NCI-H1436 treated with DMSO at 0.1 percent for 48 hours (cell line): ENCODE measurements around the gene IGSF1.

Experiments
- DNase-seq: peaks from one replicate; lab custom pipeline; 2025; lab: John Stamatoyannopoulos, UW

IGSF1 gene

GRCh38 chrX:131288738-131289511 is at the start of gene IGSF1:
Gene IGSF1 (minus strand): TSS chrX:131289306. CDS start chrX:131286674, 2,632 bp downstream.
- no peak for DNase-seq

- no peak for DNase-seq
Measured at GRCh38 chrX:131332331-131332730, 43.2 kb upstream of the IGSF1 start.

GRCh38 chrX:131331152-131331551 is 42.0 kb upstream of the IGSF1 start:
- no peak for DNase-seq

- DNase-seq = no peak
Measured at GRCh38 chrX:131330735-131331134, 41.6 kb upstream of the IGSF1 start.

- DNase-seq = no peak
Measured at GRCh38 chrX:131322651-131323050, 33.5 kb upstream of the IGSF1 start.

GRCh38 chrX:131317326-131317725 is 28.2 kb upstream of the IGSF1 start:
- no peak for DNase-seq

GRCh38 chrX:131316260-131316659 is 27.2 kb upstream of the IGSF1 start:
- DNase-seq = no peak

GRCh38 chrX:131308980-131309379 is 19.9 kb upstream of the IGSF1 start:
- no peak for DNase-seq

- DNase-seq = no peak
Measured at GRCh38 chrX:131306601-131307000, 17.5 kb upstream of the IGSF1 start.

- DNase-seq = no peak
Measured at GRCh38 chrX:131305926-131306325, 16.8 kb upstream of the IGSF1 start.

GRCh38 chrX:131302701-131303100 is 13.6 kb upstream of the IGSF1 start:
- no peak for DNase-seq

- no peak for DNase-seq
Measured at GRCh38 chrX:131301155-131301554, 12.0 kb upstream of the IGSF1 start.

- no peak for DNase-seq
Measured at GRCh38 chrX:131298846-131299245, 9.7 kb upstream of the IGSF1 start.

- DNase-seq = no peak
Measured at GRCh38 chrX:131298036-131298435, 8.9 kb upstream of the IGSF1 start.

- no peak for DNase-seq
Measured at GRCh38 chrX:131289527-131289926, 421 bp upstream of the IGSF1 start.

- no peak for DNase-seq
Measured at GRCh38 chrX:131288188-131288587, 918 bp downstream of the IGSF1 start.

- DNase-seq = no peak
Measured at GRCh38 chrX:131287560-131288179, 1.4 kb downstream of the IGSF1 start.

- no peak for DNase-seq
Measured at GRCh38 chrX:131279617-131280016, 9.5 kb downstream of the IGSF1 start.

GRCh38 chrX:131279197-131279596 is 9.9 kb downstream of the IGSF1 start:
- no peak for DNase-seq

- DNase-seq = no peak
Measured at GRCh38 chrX:131277543-131278136, 11.5 kb downstream of the IGSF1 start.

GRCh38 chrX:131273011-131273410 is 16.1 kb downstream of the IGSF1 start:
- DNase-seq = no peak

- DNase-seq = no peak
Measured at GRCh38 chrX:131271826-131272225, 17.3 kb downstream of the IGSF1 start.

GRCh38 chrX:131271274-131271673 is 17.8 kb downstream of the IGSF1 start:
- DNase-seq = no peak
